Stomach (tissue), 9 donors: ENCODE results near the gene CCDC85A. TPM values are rescaled to one million over a fixed set of nuclear protein-coding genes. Genes with fewer than 3 reads are reported as not detected.

Experiments
- DNase-seq, 2 donors: peaks; one replicate each; pipeline versions ENCODE4 v3.0.0 to v3.0.0-alpha.2; 2013 to 2019
- H3K27ac ChIP-seq, 5 donors: fragments of 200-600 bp in 4 of 5; sonication (generic) in 4 of 5; one replicate each; pipeline ENCODE4 v1.5.1; 2013 to 2019; ENCODE audit warnings: mild to moderate bottlenecking in 1 of 5, moderate library complexity in 1 of 5
- H3K27me3 ChIP-seq, 3 donors: fragments of 200-600 bp; sonication (generic); one replicate each; pipeline ENCODE4 v1.5.1; 2017 to 2019; ENCODE audit warnings: mixed run types in 1 of 3
- H3K36me3 ChIP-seq, 4 donors: fragments of 200-600 bp; sonication (generic); 1 replicate in 3 of 4; 2 replicates in 1 of 4; pipeline ENCODE4 v1.5.1; 2016 to 2019
- H3K4me1 ChIP-seq, 4 donors: fragments of 200-600 bp; sonication (generic); one replicate each; pipeline ENCODE4 v1.5.1; 2016 to 2019
- H3K4me3 ChIP-seq, 4 donors: fragments of 200-600 bp; sonication (generic) in 3 of 4; one replicate each; pipeline ENCODE4 v1.5.1; 2016 to 2019; ENCODE audit warnings: mild to moderate bottlenecking in 1 of 4
- H3K9me3 ChIP-seq, 4 donors: fragments of 200-600 bp; sonication (generic); one replicate each; pipeline ENCODE4 v1.5.1; 2016 to 2019
- EP300 ChIP-seq: sonication (generic); formaldehyde crosslinking; IDR thresholded peaks from one replicate; pipeline ENCODE4 v1.6.1; 2017; ENCODE audit warnings: antibody characterized with exemption
- POLR2A ChIP-seq, 4 donors: fragments of 450-650 bp; IDR thresholded peaks; one replicate each; pipeline ENCODE4 v1.6.1; 2016; ENCODE audit warnings: antibody characterized with exemption in 4 of 4, control low read depth in 2 of 4, mild to moderate bottlenecking in 1 of 4, moderate library complexity in 1 of 4
- POLR2AphosphoS5 ChIP-seq, 3 donors: sonication (generic); formaldehyde crosslinking; IDR thresholded peaks; one replicate each; pipeline ENCODE4 v1.6.1; 2016; ENCODE audit warnings: antibody characterized with exemption in 3 of 3
- WGBS, 5 donors: extraction: QIAGEN DNeasy Blood & Tissue Kit in 3 of 5; methylation state at CpG; one replicate each; pipeline versions ENCODE4 v1.1.5 to v1.1.7; 2013 to 2018; 5-methylcytosine and 5-hydroxymethylcytosine counted together
- intact Hi-C: fragments of 100-400 bp; cut with DNase I; formaldehyde crosslinking; loops from one replicate; pipeline ENCODE4 v1.15.1; 2023; ENCODE audit warnings: low total_unique reads
- polyA plus RNA-seq, 3 donors: library from polyadenylated mRNA; stranded (reverse); fragments of 200-250 nt; gene quantifications; one replicate each; pipeline ENCODE4 v1.2.3, GENCODE V29; 2013
- total RNA-seq, 5 donors: library from RNA; depleted of rRNA; stranded (reverse); fragments of >200 nt; gene quantifications; one replicate each; pipeline versions ENCODE4 v1.1.0 to v1.2.3, GENCODE V29; 2014 to 2016
- TF ChIP-seq, protein P1 (sequence below), 7 experiments: fragments of 450-650 bp in 4 of 7; fragments of 200-600 bp in 3 of 7; sonication (generic) in 3 of 7; IDR thresholded peaks; one replicate each; pipeline ENCODE4 v1.5.1; 2016 to 2019; ENCODE audit warnings: antibody characterized with exemption in 7 of 7, control low read depth in 2 of 7, mild to moderate bottlenecking in 1 of 7
- donor health status: healthy with polysubstance abuse.
- donor health status: Bipolar disorder and iron deficiency.
- donor health status: healthy.

The CCDC85A gene
- total and polyA plus RNA-seq, 8 donors = 0.10 to 6.4 (median 3.2) TPM; not detected in 1

DNA sequence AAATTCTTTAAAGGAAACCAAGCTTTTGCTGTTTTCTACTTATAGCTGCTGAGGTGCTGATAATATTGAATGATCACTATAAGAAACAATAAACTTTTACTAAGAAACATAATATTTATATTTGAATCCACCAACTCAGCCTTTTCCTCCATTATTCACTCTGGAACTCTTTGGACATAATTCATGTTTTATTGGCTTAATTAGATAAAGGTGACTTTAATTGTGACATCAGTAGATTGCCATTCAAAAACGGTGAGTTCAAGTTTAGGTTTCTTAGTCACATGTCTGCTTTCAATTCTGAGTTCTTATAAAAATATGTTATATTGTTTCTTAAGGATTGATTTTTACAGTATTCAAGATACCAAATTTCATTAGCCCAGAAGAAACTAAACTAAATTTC is 24.0 kb downstream of the CCDC85A start:
- Histone ChIP-seq H3K4me1 (no peaks in the 10 kb centered on the region), H3K9me3 (no peaks in the 10 kb centered on the region), H3K36me3 (no peaks in the 10 kb centered on the region), H3K4me3 (no peak overlapping the region), H3K27me3 (no peaks in the 10 kb centered on the region), H3K27ac (no peak overlapping the region)
- no peak for DNase-seq
- intact Hi-C loops = no loop called here
- TF ChIP-seq, protein P1, sequence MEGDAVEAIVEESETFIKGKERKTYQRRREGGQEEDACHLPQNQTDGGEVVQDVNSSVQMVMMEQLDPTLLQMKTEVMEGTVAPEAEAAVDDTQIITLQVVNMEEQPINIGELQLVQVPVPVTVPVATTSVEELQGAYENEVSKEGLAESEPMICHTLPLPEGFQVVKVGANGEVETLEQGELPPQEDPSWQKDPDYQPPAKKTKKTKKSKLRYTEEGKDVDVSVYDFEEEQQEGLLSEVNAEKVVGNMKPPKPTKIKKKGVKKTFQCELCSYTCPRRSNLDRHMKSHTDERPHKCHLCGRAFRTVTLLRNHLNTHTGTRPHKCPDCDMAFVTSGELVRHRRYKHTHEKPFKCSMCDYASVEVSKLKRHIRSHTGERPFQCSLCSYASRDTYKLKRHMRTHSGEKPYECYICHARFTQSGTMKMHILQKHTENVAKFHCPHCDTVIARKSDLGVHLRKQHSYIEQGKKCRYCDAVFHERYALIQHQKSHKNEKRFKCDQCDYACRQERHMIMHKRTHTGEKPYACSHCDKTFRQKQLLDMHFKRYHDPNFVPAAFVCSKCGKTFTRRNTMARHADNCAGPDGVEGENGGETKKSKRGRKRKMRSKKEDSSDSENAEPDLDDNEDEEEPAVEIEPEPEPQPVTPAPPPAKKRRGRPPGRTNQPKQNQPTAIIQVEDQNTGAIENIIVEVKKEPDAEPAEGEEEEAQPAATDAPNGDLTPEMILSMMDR (IDR thresholded peaks at IDR 0.05) = no peak
- no peak for TF ChIP-seq EP300
- WGBS, 5 donors = 79 to 93% (median 87%) methylated on average over 1 of the region's 1 CpG

DNA sequence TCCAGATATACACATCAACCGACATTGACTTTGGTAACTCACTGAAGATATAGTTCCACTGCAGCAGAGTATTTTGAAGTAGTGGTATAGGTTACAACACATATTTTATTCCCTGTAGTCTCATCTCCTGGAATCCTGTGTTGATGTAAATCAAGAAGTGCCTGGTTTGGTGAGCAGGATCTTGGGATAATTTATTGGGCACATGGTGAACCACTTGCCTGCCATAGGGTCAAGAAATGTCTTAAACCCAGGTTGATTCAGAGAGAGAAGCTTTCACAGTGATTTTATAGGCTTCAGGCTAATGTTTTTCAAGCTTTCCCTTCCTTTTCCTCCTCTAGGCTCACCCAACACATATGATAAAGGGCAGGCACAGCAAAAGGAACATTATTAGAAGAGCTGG is 24.6 kb downstream of the CCDC85A start:
- Histone ChIP-seq H3K27ac (no peak overlapping the region), H3K9me3 (no peaks in the 10 kb centered on the region), H3K27me3 (no peaks in the 10 kb centered on the region), H3K36me3 (no peaks in the 10 kb centered on the region), H3K4me3 (no peak overlapping the region), H3K4me1 (no peaks in the 10 kb centered on the region)
- TF ChIP-seq, protein P1 (IDR thresholded peaks at IDR 0.05) = no peak
- TF ChIP-seq POLR2AphosphoS5 (IDR thresholded peaks at IDR 0.05) = no peak
- no peak for TF ChIP-seq EP300
- no peak for TF ChIP-seq POLR2A (IDR thresholded peaks at IDR 0.05)
- intact Hi-C loops = no loop called here
- DNase-seq = no peak
- WGBS, 5 donors = 90 to 98% (median 93%) methylated on average over 1 of the region's 1 CpG

DNA sequence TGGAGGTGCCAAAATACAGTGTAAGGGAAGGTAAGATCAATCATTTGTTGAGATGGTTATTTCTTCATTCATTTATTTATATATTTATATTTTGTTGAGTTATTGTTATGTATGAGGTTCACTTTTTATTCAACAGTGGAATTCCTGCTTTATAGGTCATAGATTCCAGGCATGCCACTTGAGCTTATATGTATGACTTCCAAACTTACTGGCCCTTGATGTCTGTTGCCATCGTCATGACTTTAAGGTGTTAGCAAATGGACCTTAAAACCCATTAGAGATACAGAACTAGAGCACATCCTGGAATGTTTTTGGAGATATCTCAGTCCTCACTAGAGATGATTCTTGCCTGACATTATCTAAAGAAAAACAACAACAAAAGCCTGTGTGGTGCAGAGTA is 25.9 kb downstream of the CCDC85A start:
- Histone ChIP-seq H3K27ac (no peak overlapping the region), H3K9me3 (no peaks in the 10 kb centered on the region), H3K4me3 (no peak overlapping the region), H3K4me1 (no peaks in the 10 kb centered on the region), H3K36me3 (no peaks in the 10 kb centered on the region), H3K27me3 (no peaks in the 10 kb centered on the region)
- intact Hi-C loops = no loop called here
- 86 to 97% (median 91%) methylated on average over 1 of the region's 1 CpG for WGBS, 5 donors
- no peak for DNase-seq
- TF ChIP-seq POLR2A (IDR thresholded peaks at IDR 0.05) (no peak), EP300 (no peak), POLR2AphosphoS5 (IDR thresholded peaks at IDR 0.05) (no peak)
- TF ChIP-seq, protein P1 (IDR thresholded peaks at IDR 0.05) = no peak

DNA sequence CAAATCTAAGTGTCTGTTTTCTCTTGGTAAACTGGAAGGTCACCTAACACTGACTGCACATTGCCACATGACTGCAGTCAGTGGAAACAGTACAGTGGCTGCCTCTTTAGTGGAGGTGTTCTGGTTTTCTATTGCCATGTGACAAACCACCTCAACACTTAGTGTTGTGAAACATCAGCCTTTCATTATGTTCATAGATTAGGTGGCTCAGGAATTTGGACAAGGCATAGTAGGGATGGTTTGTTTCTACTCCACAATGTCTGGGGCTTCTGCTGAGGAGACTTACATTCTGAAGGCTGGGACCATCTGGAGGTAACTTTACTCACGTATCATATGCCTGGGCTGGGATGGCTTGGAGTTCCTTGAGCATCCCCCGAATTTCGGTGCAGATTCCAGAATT is 26.5 kb downstream of the CCDC85A start:
- no peaks in the 10 kb centered on the region for H3K4me1 ChIP-seq
- no peaks in the 10 kb centered on the region for H3K36me3 ChIP-seq
- H3K4me3 ChIP-seq = no peak overlapping the region
- H3K9me3 ChIP-seq = no peaks in the 10 kb centered on the region
- WGBS, 5 donors = 87 to 98% (median 94%) methylated on average over 3 of the region's 3 CpGs
- TF ChIP-seq POLR2A (IDR thresholded peaks at IDR 0.05) (no peak), POLR2AphosphoS5 (IDR thresholded peaks at IDR 0.05) (no peak)
- TF ChIP-seq, protein P1 (IDR thresholded peaks at IDR 0.05) = no peak
- intact Hi-C loops = no loop called here
- DNase-seq = no peak
- no peaks in the 10 kb centered on the region for H3K27me3 ChIP-seq
- no peak overlapping the region for H3K27ac ChIP-seq

DNA sequence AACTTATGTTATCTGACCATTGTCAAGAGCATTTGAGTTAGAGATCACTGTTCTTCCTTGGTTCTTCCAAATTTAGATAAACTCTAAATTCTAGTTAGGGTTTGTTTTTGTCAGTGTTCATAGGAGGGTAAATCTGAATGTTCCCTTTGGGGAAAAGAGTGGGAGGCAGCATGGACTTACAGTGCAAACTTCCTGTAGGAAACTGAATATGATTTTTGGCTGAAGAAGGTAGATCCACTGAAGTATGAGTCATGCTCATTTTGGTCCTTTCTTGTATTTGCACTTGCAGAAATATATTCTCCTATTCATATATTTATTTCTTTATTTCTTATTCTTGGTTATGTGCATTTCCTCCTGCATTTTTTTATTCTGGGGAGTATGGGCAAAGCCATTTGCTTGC is 27.3 kb downstream of the CCDC85A start:
- DNase-seq = no peak
- Histone ChIP-seq H3K27me3 (no peaks in the 10 kb centered on the region), H3K4me1 (no peaks in the 10 kb centered on the region), H3K36me3 (no peaks in the 10 kb centered on the region), H3K9me3 (no peaks in the 10 kb centered on the region), H3K27ac (no peak overlapping the region), H3K4me3 (no peak overlapping the region)
- intact Hi-C loops = no loop called here
- TF ChIP-seq POLR2A (IDR thresholded peaks at IDR 0.05) (no peak), EP300 (no peak), POLR2AphosphoS5 (IDR thresholded peaks at IDR 0.05) (no peak)
- TF ChIP-seq, protein P1 (IDR thresholded peaks at IDR 0.05) = no peak
